ENCODE results near the gene CENPP.

The CENPP gene

GRCh38 chr9:92603100-92603499 is 277.3 kb downstream of the CENPP start:
- no peak for DNase-seq

- no peak for DNase-seq
Measured at GRCh38 chr9:92603990-92604389, 278.2 kb downstream of the CENPP start.

- no peak for DNase-seq
Measured at GRCh38 chr9:92605224-92605623, 279.5 kb downstream of the CENPP start.

GRCh38 chr9:92607088-92607487 is 281.3 kb downstream of the CENPP start:
- no peak for DNase-seq

- DNase-seq = no peak
Measured at GRCh38 chr9:92607773-92608172, 282.0 kb downstream of the CENPP start.

- no peak for DNase-seq
Measured at GRCh38 chr9:92608241-92608908, 282.6 kb downstream of the CENPP start.

GRCh38 chr9:92608909-92609445 is 283.2 kb downstream of the CENPP start:
- no peak for DNase-seq

- no peak for DNase-seq
Measured at GRCh38 chr9:92610470-92611420, 285.0 kb downstream of the CENPP start.

- DNase-seq = no peak
Measured at GRCh38 chr9:92611621-92612285, 286.0 kb downstream of the CENPP start.

- no peak for DNase-seq
Measured at GRCh38 chr9:92612292-92612691, 286.5 kb downstream of the CENPP start.

GRCh38 chr9:92612816-92613215 is 287.1 kb downstream of the CENPP start:
- no peak for DNase-seq

- DNase-seq = no peak
Measured at GRCh38 chr9:92613268-92614122, 287.7 kb downstream of the CENPP start.

GRCh38 chr9:92614123-92614510 is 288.4 kb downstream of the CENPP start:
- no peak for DNase-seq

GRCh38 chr9:92614763-92615461 is 289.2 kb downstream of the CENPP start:
- no peak for DNase-seq

GRCh38 chr9:92615790-92616189 is 290.0 kb downstream of the CENPP start:
- DNase-seq = no peak

- DNase-seq = no peak
Measured at GRCh38 chr9:92616199-92616641, 290.5 kb downstream of the CENPP start.

- DNase-seq = no peak
Measured at GRCh38 chr9:92616655-92617111, 290.9 kb downstream of the CENPP start.

- no peak for DNase-seq
Measured at GRCh38 chr9:92617195-92617813, 291.6 kb downstream of the CENPP start.

- DNase-seq = no peak
Measured at GRCh38 chr9:92617951-92618510, 292.3 kb downstream of the CENPP start.

GRCh38 chr9:92618633-92619225 is 293.0 kb downstream of the CENPP start:
- no peak for DNase-seq

Measured in stimulated activated CD4-positive, alpha-beta T cell treated with anti-CD3 and anti-CD28 coated beads, Interleukin-2, amount 100 ng/mL, for 48 hours (primary cell).